DND-41 (cell line): ENCODE data around the gene ACOT12.

ENCODE experiments used
- ATAC-seq: fragments of 200-7000 bp; cut with Tn5 transposase; 3 replicates; pipeline ENCODE4 v1.9.1; 2021; ENCODE audit warnings: low read depth; ENCODE audit not compliant: insufficient read depth
- DNase-seq: peaks from one replicate; pipeline ENCODE4 v3.0.0-alpha.2; 2020
- H2AFZ ChIP-seq: 2 replicates; pipeline ENCODE4 v1.6.0; 2012; ENCODE audit warnings: low read depth, low read length
- H3K27ac ChIP-seq: 2 replicates; pipeline ENCODE4 v1.5.1; 2012; ENCODE audit warnings: low read length, inconsistent platforms
- H3K27me3 ChIP-seq: fragments of 200-600 bp; sonication (generic); 2 replicates; pipeline ENCODE4 v1.6.0; 2012; ENCODE audit warnings: low read length, mild to moderate bottlenecking, inconsistent platforms; ENCODE audit not compliant: insufficient read depth, poor library complexity
- H3K36me3 ChIP-seq: 2 replicates; pipeline ENCODE4 v1.5.1; 2012; ENCODE audit warnings: low read length, inconsistent platforms; ENCODE audit not compliant: insufficient read depth
- H3K4me1 ChIP-seq: 2 replicates; pipeline ENCODE4 v1.5.1; 2012; ENCODE audit warnings: mild to moderate bottlenecking, low read length; ENCODE audit not compliant: insufficient read depth
- H3K4me2 ChIP-seq: 2 replicates; pipeline ENCODE4 v1.6.0; 2012; ENCODE audit warnings: mild to moderate bottlenecking, moderate library complexity, low read length, inconsistent platforms; ENCODE audit not compliant: insufficient read depth
- H3K4me3 ChIP-seq, 2 experiments: fragments of 200-600 bp in 1 of 2; shearing (Covaris generic) in 1 of 2; 2 replicates each; pipeline ENCODE4 v1.5.1; 2012 to 2016; ENCODE audit warnings: inconsistent platforms in 2 of 2, low read length in 2 of 2, mild to moderate bottlenecking in 2 of 2, low read depth in 1 of 2, moderate library complexity in 1 of 2
- H3K79me2 ChIP-seq: 2 replicates; pipeline ENCODE4 v1.6.0; 2012; ENCODE audit warnings: low read length, inconsistent platforms; ENCODE audit not compliant: insufficient read depth
- H3K9ac ChIP-seq: 2 replicates; pipeline ENCODE4 v1.6.0; 2012; ENCODE audit warnings: low read depth, mild to moderate bottlenecking, inconsistent platforms, low read length, moderate library complexity
- H3K9me3 ChIP-seq: 2 replicates; pipeline ENCODE4 v1.5.1; 2012; ENCODE audit warnings: low read length, moderate library complexity, mild to moderate bottlenecking, inconsistent platforms; ENCODE audit not compliant: insufficient read depth, severe bottlenecking
- H4K20me1 ChIP-seq: 2 replicates; pipeline ENCODE4 v1.6.0; 2012; ENCODE audit warnings: low read length; ENCODE audit not compliant: insufficient read depth
- CTCF ChIP-seq: IDR thresholded peaks from 2 replicates; pipeline ENCODE4 v1.5.1; 2012; ENCODE audit warnings: borderline replicate concordance, low read length, moderate library complexity, mild to moderate bottlenecking; ENCODE audit not compliant: poor library complexity, severe bottlenecking; ENCODE audit errors: extremely low read depth
- EZH2 ChIP-seq: IDR thresholded peaks from 3 replicates; pipeline ENCODE4 v1.6.1; 2012; ENCODE audit warnings: borderline replicate concordance, low read depth, mild to moderate bottlenecking, moderate library complexity, low read length, inconsistent platforms; ENCODE audit not compliant: severe bottlenecking

Gene ACOT12

GRCh38 chr5:81288021-81288433 is 105.9 kb downstream of the ACOT12 start:
- Histone ChIP-seq H3K27me3 (no peaks in the 10 kb centered on the region), H3K27ac (no peak overlapping the region), H4K20me1 (no peaks in the 10 kb centered on the region), H3K9me3 (peaks cover 14% of the 10 kb centered on the region), H3K4me1 (peaks cover 11% of the 10 kb centered on the region), H3K79me2 (peaks cover 44% of the 10 kb centered on the region), H3K4me2 (no peak overlapping the region), H3K9ac (no peak overlapping the region), H3K36me3 (0 out of 2 replicates have a peak, but pooled peaks cover 4% of the 10 kb centered on the region), H2AFZ (no peak overlapping the region), H3K4me3 (no peak overlapping the region)
- no peak for ATAC-seq
- DNase-seq = no peak
- no peak for TF ChIP-seq CTCF
- TF ChIP-seq EZH2 = no peak

- peaks cover 29% of the 10 kb centered on the region for H3K79me2 ChIP-seq
- H3K4me1 ChIP-seq = peaks cover 11% of the 10 kb centered on the region
- no peak overlapping the region for H3K4me2 ChIP-seq
- no peak overlapping the region for H3K9ac ChIP-seq
- no peaks in the 10 kb centered on the region for H3K27me3 ChIP-seq
- no peak overlapping the region for H3K4me3 ChIP-seq
- H2AFZ ChIP-seq = no peak overlapping the region
- H3K9me3 ChIP-seq = no peaks in the 10 kb centered on the region
- H3K27ac ChIP-seq = no peak overlapping the region
- TF ChIP-seq EZH2 = no peak
- no peak for TF ChIP-seq CTCF
- DNase-seq (no peak), ATAC-seq (no peak)
- H3K36me3 ChIP-seq = no peaks in the 10 kb centered on the region
- no peaks in the 10 kb centered on the region for H4K20me1 ChIP-seq
These were observed 107.8 kb downstream of the ACOT12 start for GRCh38 chr5:81286059-81286617.

- DNase-seq (no peak), ATAC-seq (no peak)
- H3K9ac ChIP-seq = no peak overlapping the region
- TF ChIP-seq CTCF (no peak), EZH2 (no peak)
- no peak overlapping the region for H3K4me3 ChIP-seq
- H3K9me3 ChIP-seq = no peaks in the 10 kb centered on the region
- no peak overlapping the region for H3K4me2 ChIP-seq
- H3K4me1 ChIP-seq = no peaks in the 10 kb centered on the region
- H3K36me3 ChIP-seq = no peaks in the 10 kb centered on the region
- no peaks in the 10 kb centered on the region for H3K27me3 ChIP-seq
- H2AFZ ChIP-seq = no peak overlapping the region
- H4K20me1 ChIP-seq = no peaks in the 10 kb centered on the region
- no peak overlapping the region for H3K27ac ChIP-seq
- H3K79me2 ChIP-seq = peaks cover 14% of the 10 kb centered on the region; the same call in 1 of the 2 replicates
These were observed 110.0 kb downstream of the ACOT12 start for GRCh38 chr5:81283976-81284375.
